Lower lobe of right lung (tissue), 2 donors: ENCODE data around the gene MYO1E. TPM values are rescaled to one million over a fixed set of nuclear protein-coding genes. Genes with fewer than 3 reads are reported as not detected.

Experiments
- ATAC-seq, 2 donors: fragments of 200-7000 bp; cut with Tn5 transposase; one replicate each; pipeline ENCODE4 v1.9.1; 2020 to 2022; ENCODE audit warnings: mild to moderate bottlenecking in 2 of 2, moderate library complexity in 2 of 2
- DNase-seq: peaks from one replicate; pipeline ENCODE4 v3.0.0-alpha.2; 2020
- H3K27ac ChIP-seq: fragments of 200-600 bp; one replicate; pipeline ENCODE4 v1.8.0; 2022
- H3K27me3 ChIP-seq: fragments of 200-600 bp; one replicate; pipeline ENCODE4 v1.8.0; 2022; ENCODE audit warnings: low read depth
- H3K36me3 ChIP-seq: fragments of 200-600 bp; one replicate; pipeline ENCODE4 v1.8.0; 2022; ENCODE audit warnings: mild to moderate bottlenecking
- H3K4me1 ChIP-seq: fragments of 200-600 bp; one replicate; pipeline ENCODE4 v1.8.0; 2022
- H3K4me3 ChIP-seq: fragments of 200-600 bp; one replicate; pipeline ENCODE4 v1.8.0; 2022; ENCODE audit warnings: mild to moderate bottlenecking
- H3K9me3 ChIP-seq: fragments of 200-600 bp; one replicate; pipeline ENCODE4 v1.8.0; 2022
- CTCF ChIP-seq: fragments of 200-600 bp; IDR thresholded peaks from one replicate; pipeline ENCODE4 v1.8.0; 2022; ENCODE audit warnings: antibody characterized with exemption, mild to moderate bottlenecking
- intact Hi-C: fragments of 100-400 bp; cut with DNase I; formaldehyde crosslinking; loops from one replicate; pipeline ENCODE4 v1.11.0; 2022
- total RNA-seq: library from RNA; stranded (reverse); fragmentation: NEBNext Ultra II Directional; extraction: Animal tissue kit (Norgen Biotek cat#: 25700); gene quantifications from one replicate; pipeline ENCODE4 v1.2.1, GENCODE V29; 2021
- donor health status: DM: no; HTN: yes; CAD: no; lungs with severe emphysema.

MYO1E gene
- total RNA-seq, 1 donor from 2014 or later = 59.4 TPM

DNA sequence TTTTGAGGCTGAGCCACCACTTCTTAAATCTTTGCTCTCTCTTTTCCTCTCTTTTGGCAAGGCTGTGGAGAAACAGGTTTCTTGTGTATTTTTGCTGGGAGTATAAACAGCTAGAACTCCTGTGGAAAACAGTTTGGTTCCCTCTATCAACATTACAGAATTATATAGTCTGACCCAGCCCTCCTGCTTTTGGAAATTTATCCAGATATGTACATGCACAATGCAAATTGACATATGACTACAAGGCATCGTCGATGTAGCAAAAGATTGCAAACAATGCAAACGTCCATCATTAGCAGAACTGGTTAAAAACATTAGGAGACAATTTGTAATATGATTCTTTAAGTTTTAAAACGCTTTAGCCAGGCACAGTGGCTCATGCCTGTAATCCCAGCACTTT is 12.5 kb upstream of the MYO1E start:
- no peak overlapping the region for H3K27ac ChIP-seq
- intact Hi-C loops = no loop called here
- DNase-seq (no peak), ATAC-seq (no peak)
- no peaks in the 10 kb centered on the region for H3K9me3 ChIP-seq
- H3K27me3 ChIP-seq = no peaks in the 10 kb centered on the region
- H3K4me1 ChIP-seq = no peaks in the 10 kb centered on the region
- no peak for TF ChIP-seq CTCF
- H3K36me3 ChIP-seq = no peaks in the 10 kb centered on the region
- H3K4me3 ChIP-seq = no peak overlapping the region

DNA sequence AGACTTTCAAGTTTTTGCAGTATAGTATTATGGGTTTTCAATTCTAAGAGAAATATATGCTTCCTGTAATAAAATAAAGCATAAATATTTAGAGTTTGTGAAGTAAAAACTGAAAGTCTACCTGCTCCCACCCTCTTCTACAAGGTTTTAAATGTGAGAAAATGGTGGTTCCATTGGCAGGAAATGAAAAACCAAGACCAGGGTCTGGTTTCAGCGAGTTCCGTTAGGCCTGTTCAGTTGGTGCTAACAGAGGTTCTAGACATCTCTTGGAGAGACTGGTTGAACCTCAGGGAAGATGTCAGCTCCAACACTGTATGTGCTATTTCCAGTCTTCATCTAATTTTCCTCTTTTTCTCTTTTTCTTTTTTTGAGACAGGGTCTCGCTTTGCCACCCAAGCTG is 11.8 kb upstream of the MYO1E start:
- intact Hi-C loops = no loop called here
- no peaks in the 10 kb centered on the region for H3K9me3 ChIP-seq
- no peaks in the 10 kb centered on the region for H3K27me3 ChIP-seq
- TF ChIP-seq CTCF = no peak
- H3K27ac ChIP-seq = no peak overlapping the region
- no peak for DNase-seq
- no peak overlapping the region for H3K4me3 ChIP-seq
- H3K4me1 ChIP-seq = no peaks in the 10 kb centered on the region
- H3K36me3 ChIP-seq = no peaks in the 10 kb centered on the region
- no peak for ATAC-seq

DNA sequence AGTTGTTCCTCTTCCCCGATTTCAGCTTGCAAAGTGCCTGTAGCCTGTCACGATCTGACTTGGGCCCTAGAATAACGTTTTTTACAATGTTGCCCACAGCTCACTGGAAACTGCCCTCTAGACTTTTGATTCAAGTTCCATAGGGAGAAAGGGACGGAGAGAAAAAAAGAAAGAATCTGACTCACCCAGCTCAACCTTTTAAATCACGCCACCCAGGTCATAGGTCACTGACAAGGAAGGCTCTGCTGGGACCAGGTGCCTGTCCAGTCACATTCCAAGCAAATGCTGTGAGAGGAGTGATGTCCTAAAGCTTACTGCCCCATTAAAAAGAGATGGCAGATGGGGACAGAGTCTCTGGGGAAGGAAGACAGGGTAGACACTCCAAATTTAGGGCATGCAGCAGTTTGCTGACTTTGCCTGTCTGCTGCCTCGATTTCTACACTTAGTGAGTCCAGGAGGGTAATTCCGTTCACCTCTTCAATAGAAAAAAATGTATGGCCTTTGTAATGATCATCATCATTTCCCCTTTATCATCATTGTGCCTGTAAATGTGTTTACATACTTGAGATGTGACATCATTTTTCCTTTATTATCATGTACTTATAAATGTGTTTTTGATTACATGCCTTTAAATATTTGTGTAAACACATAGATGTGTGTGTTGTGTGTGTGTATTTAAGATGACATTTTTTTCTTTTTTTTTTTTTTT is 8.4 kb upstream of the MYO1E start:
- no peaks in the 10 kb centered on the region for H3K4me1 ChIP-seq
- H3K4me3 ChIP-seq = no peak overlapping the region
- H3K9me3 ChIP-seq = no peaks in the 10 kb centered on the region
- H3K27ac ChIP-seq = no peak overlapping the region
- no peak for ATAC-seq
- intact Hi-C loops = no loop called here
- no peak for DNase-seq
- no peaks in the 10 kb centered on the region for H3K36me3 ChIP-seq
- H3K27me3 ChIP-seq = no peaks in the 10 kb centered on the region
- no peak for TF ChIP-seq CTCF

GRCh38 chr15:59379531-59379930 is 6.9 kb upstream of the MYO1E start:
- H3K9me3 ChIP-seq = no peaks in the 10 kb centered on the region
- H3K27me3 ChIP-seq = no peaks in the 10 kb centered on the region
- TF ChIP-seq CTCF = no peak
- H3K4me3 ChIP-seq = no peak overlapping the region
- DNase-seq (no peak), ATAC-seq (no peak)
- H3K36me3 ChIP-seq = no peaks in the 10 kb centered on the region
- H3K27ac ChIP-seq = no peak overlapping the region
- intact Hi-C loops = no loop called here
- no peaks in the 10 kb centered on the region for H3K4me1 ChIP-seq

DNA sequence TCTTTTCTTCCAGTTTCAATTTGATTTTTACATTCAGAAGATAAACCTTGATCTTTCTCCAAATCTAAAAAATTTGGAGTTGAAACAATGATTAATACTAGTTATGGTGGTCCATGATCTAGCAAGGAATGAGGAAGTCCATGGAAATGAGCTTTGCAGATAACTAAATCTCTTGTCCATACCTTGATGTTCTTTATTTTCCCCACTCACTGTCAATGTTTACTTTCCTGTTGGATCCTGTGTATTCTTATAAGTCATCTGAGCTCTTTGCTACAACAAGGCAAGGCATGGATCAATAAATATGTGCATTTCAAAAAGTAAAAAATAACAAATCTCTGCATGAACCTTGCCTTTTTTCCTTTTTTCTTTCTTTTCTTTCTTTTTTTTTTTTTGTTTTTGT is 6.2 kb upstream of the MYO1E start:
- no peaks in the 10 kb centered on the region for H3K4me1 ChIP-seq
- TF ChIP-seq CTCF = no peak
- no peaks in the 10 kb centered on the region for H3K27me3 ChIP-seq
- intact Hi-C loops = no loop called here
- H3K27ac ChIP-seq = no peak overlapping the region
- H3K9me3 ChIP-seq = no peaks in the 10 kb centered on the region
- H3K36me3 ChIP-seq = no peaks in the 10 kb centered on the region
- ATAC-seq (no peak), DNase-seq (no peak)
- H3K4me3 ChIP-seq = no peak overlapping the region
